Jurkat, Clone E6-1 (cell line): ENCODE results near the gene RHOU.

Experiments
- DNase-seq: peaks from one replicate; pipeline ENCODE4 v3.0.0-alpha.2; 2011; ENCODE audit warnings: low read depth, low spot score
- H3K4me3 ChIP-seq: 2 replicates; pipeline ENCODE4 v1.5.1; 2011; ENCODE audit warnings: mild to moderate bottlenecking, low read length, control low read depth, moderate library complexity

The RHOU gene

GRCh38 chr1:228735871-228736586 lies 750 bp downstream of the RHOU start:
- H3K4me3 ChIP-seq, result peak overlapping the region; percentile 63
- DNase-seq, result no peak

- no peak for DNase-seq
- peak overlapping the region; percentile 63 for H3K4me3 ChIP-seq
Observed at GRCh38 chr1:228736844-228737445, 1.7 kb downstream of the RHOU start.

- no peak overlapping the region for H3K4me3 ChIP-seq
Observed at GRCh38 chr1:228737601-228738041, 2.3 kb downstream of the RHOU start.

GRCh38 chr1:228739826-228740225 lies 4.5 kb downstream of the RHOU start:
- H3K4me3 ChIP-seq, result no peak overlapping the region
- DNase-seq, result no peak

More at GRCh38 chr1:228737601-228738041, 2.3 kb downstream of the RHOU start:
- no peak for DNase-seq

- no peak overlapping the region for H3K4me3 ChIP-seq
- DNase-seq, result no peak
Observed at GRCh38 chr1:228740543-228741317, 5.5 kb downstream of the RHOU start.

- no peak overlapping the region for H3K4me3 ChIP-seq
- no peak for DNase-seq
Observed at GRCh38 chr1:228742281-228742860, 7.1 kb downstream of the RHOU start.

- no peak overlapping the region for H3K4me3 ChIP-seq
- no peak for DNase-seq
Observed at GRCh38 chr1:228743405-228743804, 8.1 kb downstream of the RHOU start.

GRCh38 chr1:228744356-228744755 lies 9.1 kb downstream of the RHOU start:
- DNase-seq, result no peak
- H3K4me3 ChIP-seq, result no peak overlapping the region

- no peak for DNase-seq
- H3K4me3 ChIP-seq, result no peak overlapping the region
Observed at GRCh38 chr1:228744918-228745317, 9.6 kb downstream of the RHOU start.

- no peak overlapping the region for H3K4me3 ChIP-seq
- no peak for DNase-seq
Observed at GRCh38 chr1:228745497-228745896, 10.2 kb downstream of the RHOU start.

- DNase-seq, result no peak
Observed at GRCh38 chr1:228747301-228747935, 12.1 kb downstream of the RHOU start.

GRCh38 chr1:228748029-228748428 lies 12.8 kb downstream of the RHOU start:
- H3K4me3 ChIP-seq, result no peak overlapping the region

More at GRCh38 chr1:228747301-228747935, 12.1 kb downstream of the RHOU start:
- no peak overlapping the region for H3K4me3 ChIP-seq

GRCh38 chr1:228748431-228748830 lies 13.2 kb downstream of the RHOU start:
- H3K4me3 ChIP-seq, result no peak overlapping the region
- peak; percentile 50 for DNase-seq

More at GRCh38 chr1:228748029-228748428, 12.8 kb downstream of the RHOU start:
- DNase-seq, result no peak

GRCh38 chr1:228749765-228750164 lies 14.5 kb downstream of the RHOU start:
- H3K4me3 ChIP-seq, result no peak overlapping the region
- no peak for DNase-seq

- DNase-seq, result no peak
- H3K4me3 ChIP-seq, result no peak overlapping the region
Observed at GRCh38 chr1:228750915-228751314, 15.6 kb downstream of the RHOU start.

GRCh38 chr1:228751360-228752098 lies 16.2 kb downstream of the RHOU start:
- H3K4me3 ChIP-seq, result no peak overlapping the region
- DNase-seq, result no peak

- DNase-seq, result no peak
- no peak overlapping the region for H3K4me3 ChIP-seq
Observed at GRCh38 chr1:228752258-228752657, 17.0 kb downstream of the RHOU start.

- H3K4me3 ChIP-seq, result no peak overlapping the region
- DNase-seq, result no peak
Observed at GRCh38 chr1:228752675-228753265, 17.5 kb downstream of the RHOU start.
